GM18517 (cell line): ENCODE data around the gene STAT5B.

ENCODE experiments used
- ATAC-seq: cut with Tn5 transposase; IDR thresholded peaks from one replicate; pipeline ENCODE4 v1.9.1; 2021; ENCODE audit warnings: mild to moderate bottlenecking, moderate library complexity; ENCODE audit not compliant: unreplicated experiment

Gene STAT5B

GRCh38 chr17:42182927-42183734, 93.1 kb downstream of the STAT5B start:
- no peak for ATAC-seq

- ATAC-seq = no peak
Measured at GRCh38 chr17:42181851-42182207, 94.4 kb downstream of the STAT5B start.

GRCh38 chr17:42180922-42181850, 95.0 kb downstream of the STAT5B start, which contains the start of gene KCNH4:
Gene KCNH4 (minus strand): TSS chr17:42181142. CDS start chr17:42180945, 197 bp downstream.
- ATAC-seq = no peak

GRCh38 chr17:42180411-42180921, 95.7 kb downstream of the STAT5B start:
- no peak for ATAC-seq

DNA sequence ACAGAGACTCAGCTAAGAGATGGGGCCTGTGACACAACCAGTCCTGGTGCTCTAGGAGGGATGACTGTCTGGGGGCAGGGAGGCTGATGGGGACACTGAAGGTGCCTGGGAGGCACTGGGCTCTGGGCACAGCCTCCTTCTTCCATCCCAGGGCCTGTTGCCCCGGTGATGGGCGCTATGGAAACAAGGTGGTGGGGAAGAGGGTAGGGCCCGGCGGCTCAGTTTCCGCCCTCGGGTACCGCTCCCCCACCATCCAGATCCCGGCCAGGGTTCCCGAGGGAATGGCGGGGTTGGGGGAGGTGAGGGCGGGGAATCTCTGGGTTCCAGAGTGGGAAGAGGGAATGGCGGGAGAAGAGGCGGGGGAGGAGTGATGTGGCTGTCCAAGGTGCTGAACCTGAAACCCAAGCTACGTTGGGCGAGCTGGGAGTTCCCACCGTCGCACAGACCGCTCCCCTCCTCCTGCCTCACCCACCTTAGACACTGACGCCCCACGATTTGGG, 96.2 kb downstream of the STAT5B start:
- ATAC-seq = no peak

DNA sequence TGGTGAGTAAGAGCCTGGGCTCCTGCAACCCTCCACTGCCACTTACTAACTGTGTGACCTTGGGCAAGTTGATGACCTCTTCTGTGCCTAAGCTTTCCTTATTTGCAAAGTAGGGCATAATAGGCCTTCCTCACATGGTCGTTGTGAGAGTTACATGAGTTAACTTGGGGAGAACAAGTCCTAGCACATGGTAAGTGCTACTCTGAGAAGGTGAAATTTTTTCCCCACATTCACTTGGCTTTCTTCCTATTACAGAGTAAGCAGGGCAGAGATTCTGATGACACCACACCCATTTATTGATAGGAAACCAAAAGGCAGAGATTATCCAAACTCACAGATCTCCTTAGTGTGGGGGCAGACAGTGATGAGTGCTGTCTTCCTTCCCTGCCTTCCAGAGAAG, 96.9 kb downstream of the STAT5B start:
- ATAC-seq = no peak

DNA sequence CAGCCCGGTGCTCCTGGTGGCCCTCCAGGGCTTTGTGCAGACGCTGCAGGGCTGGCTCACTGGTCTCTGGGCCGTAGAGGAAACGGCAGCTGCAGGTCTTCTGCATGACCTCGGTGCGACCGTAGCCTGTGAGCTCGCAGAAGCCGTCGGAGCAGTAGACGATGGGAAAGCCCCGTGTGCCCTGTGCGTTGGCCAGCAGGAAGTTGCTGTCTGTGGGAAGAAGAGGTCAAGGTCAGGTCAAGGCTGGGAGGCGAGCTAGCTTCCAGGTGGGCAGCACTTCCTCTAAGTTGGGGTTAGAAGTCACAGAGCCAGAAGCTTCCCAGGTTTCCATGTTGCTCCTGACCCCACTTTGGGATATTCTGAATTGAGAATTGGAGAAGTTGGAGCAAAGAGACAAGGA, 97.4 kb downstream of the STAT5B start:
- ATAC-seq = no peak

GRCh38 chr17:42177684-42178083, 98.5 kb downstream of the STAT5B start:
- no peak for ATAC-seq

GRCh38 chr17:42174126-42174783, 101.9 kb downstream of the STAT5B start:
- ATAC-seq = no peak

DNA sequence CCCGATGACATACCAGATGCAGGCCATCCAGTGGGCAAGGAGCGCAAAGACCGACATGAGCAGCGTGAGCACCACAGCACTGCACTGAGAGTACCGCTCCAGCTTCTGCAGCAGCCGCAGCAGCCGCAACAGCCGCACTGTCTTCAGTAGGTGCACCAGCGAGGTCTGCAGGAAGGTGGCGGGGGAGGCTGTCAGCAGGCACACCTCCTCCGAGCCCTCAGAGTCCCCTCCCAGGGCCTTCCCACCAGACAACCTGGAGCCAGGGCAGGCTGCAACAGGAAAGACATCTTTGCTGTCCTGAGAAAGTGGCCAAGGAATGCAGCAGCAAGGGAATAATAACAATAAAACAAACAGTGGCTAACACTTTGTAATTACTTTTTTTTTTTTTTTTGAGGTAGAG, 104.4 kb downstream of the STAT5B start:
- ATAC-seq = no peak

DNA sequence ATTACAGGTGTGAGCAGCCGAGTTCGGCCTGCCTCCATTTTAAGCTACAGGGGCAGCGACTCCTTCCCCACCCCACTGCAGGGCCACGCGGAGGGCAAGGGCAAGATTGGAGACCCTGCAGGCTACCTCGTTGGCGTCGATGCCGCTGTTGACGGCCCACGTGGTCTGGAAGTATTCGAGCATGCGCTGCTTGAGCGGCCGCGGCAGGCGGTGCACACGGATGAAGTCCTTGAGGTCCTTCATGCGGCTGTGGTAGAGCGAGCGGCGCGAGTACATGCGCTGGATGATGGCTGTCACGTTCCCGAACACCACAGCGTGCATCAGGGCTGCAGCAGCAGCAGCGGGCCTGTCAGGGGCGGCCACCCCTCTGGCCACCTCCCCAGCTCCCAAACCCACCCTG, 106.8 kb downstream of the STAT5B start:
- no peak for ATAC-seq

- no peak for ATAC-seq
Measured at GRCh38 chr17:42167807-42168206, 108.4 kb downstream of the STAT5B start.

DNA sequence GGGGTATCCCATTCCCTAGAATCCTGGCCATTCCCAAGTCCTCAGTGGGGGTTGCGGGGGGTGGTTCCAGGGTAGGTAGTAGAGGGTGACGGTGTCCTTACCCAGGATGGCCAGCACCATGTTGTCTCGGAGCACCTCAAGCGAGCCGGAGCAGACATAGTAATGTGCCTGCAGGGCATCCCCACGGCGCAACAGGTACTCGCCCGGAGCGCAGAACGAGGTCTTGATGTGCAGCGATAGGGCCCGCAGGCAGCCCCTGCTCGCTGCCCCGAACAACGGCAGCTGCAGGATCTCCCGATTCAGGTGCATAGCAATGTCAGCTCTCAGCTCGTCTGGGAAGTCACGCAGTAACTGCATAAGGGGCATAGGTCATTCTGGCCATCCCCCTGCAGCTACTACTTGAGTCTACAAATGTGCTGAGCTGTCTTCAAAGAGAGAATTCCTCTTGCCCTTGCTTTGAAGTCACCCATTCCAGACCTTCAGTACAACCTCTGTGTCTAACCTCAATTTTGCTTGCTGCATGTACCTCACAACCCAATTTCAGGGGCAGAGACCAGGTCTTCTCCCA, 109.9 kb downstream of the STAT5B start:
- ATAC-seq = no peak

- no peak for ATAC-seq
Measured at GRCh38 chr17:42165751-42166150, 110.4 kb downstream of the STAT5B start.

- ATAC-seq = no peak
Measured at GRCh38 chr17:42163696-42164407, 112.3 kb downstream of the STAT5B start.

DNA sequence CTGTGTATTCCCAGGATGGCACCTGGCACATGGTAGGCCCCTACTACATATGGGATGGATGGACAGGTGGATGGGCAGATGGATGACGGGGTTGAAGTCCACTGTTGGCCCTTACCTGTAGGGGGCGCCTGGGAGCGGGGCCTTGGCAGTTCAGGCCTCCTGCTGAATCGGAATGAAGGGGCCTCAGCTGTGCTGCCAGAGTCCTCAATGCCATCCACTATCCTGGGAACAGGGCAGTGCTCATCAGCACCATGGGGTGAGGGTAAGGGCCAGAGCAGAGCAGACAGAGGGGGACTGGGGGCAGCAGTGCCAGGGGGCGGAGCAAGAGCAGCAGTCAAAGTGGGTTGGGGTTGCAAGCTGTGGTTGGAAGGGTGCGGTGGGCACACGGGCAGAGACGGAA, 113.1 kb downstream of the STAT5B start:
- no peak for ATAC-seq

GRCh38 chr17:42160531-42160910, 115.7 kb downstream of the STAT5B start:
- no peak for ATAC-seq

GRCh38 chr17:42159796-42160530, 116.2 kb downstream of the STAT5B start:
- no peak for ATAC-seq

- no peak for ATAC-seq
Measured at GRCh38 chr17:42155614-42156045, 120.6 kb downstream of the STAT5B start.
